ENCODE results near the gene NAA10. TPM values are rescaled to one million over a fixed set of nuclear protein-coding genes. Genes with fewer than 3 reads are reported as not detected.

Gene NAA10
- polyA plus RNA-seq, 2 of the 4 experiments (the other 2 are of a cell fraction), result 63.5 to 230 TPM

DNA sequence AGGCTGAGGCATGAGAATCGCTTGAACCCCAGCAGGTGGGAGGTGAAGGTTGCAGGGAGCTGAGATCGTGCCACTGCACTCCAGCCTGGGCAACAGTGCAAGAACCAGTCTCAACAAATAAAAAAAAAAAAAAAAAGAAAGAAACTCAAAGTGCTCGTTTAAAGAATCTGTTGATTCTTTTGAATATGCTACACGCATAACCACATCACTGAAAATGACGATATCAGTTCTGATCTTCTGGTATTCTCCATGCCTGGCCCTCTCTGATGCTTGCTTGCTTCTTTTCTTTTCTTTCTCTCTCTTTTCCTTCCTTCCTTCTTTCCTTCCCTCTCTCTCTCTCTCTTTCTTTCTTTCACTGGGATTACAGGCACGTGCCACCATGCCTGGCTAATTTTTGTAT lies 23.0 kb downstream of the NAA10 start:
- POLR2A ChIA-PET, result no interaction called here
- Histone ChIP-seq H3K4me1 (no peaks in the 10 kb centered on the region), H3K4me3 (no peak overlapping the region), H3K4me2 (no peak overlapping the region), H3K27ac (no peak overlapping the region), H3K9me3 (no peaks in the 10 kb centered on the region)
- CTCF ChIA-PET, result interaction anchor here (0.6 to 8.6 kb wide), 8 partner anchors 11 to 822 kb away, joined by 3 to 56 read pairs (median 3); no protein-coding TSS in a partner anchor
- WGBS (ENCODE audit: missing lambda C conversion rate), result 46% methylated on average over 6 of the region's 6 CpGs
- DNase-seq (ENCODE audit: low read depth in 1 of 2, low spot score in 1 of 2), result no peak
- no peak for FAIRE-seq
- no peak for ATAC-seq
- TF ChIP-seq, protein P1, sequence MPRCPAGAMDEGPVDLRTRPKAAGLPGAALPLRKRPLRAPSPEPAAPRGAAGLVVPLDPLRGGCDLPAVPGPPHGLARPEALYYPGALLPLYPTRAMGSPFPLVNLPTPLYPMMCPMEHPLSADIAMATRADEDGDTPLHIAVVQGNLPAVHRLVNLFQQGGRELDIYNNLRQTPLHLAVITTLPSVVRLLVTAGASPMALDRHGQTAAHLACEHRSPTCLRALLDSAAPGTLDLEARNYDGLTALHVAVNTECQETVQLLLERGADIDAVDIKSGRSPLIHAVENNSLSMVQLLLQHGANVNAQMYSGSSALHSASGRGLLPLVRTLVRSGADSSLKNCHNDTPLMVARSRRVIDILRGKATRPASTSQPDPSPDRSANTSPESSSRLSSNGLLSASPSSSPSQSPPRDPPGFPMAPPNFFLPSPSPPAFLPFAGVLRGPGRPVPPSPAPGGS (IDR thresholded peaks at IDR 0.05), result no peak
- TF ChIP-seq CHD2 (IDR thresholded peaks at IDR 0.05; ENCODE audit: low read length, partially characterized antibody) (no peak), HOXB13 (CRISPR knock-in tag; IDR thresholded peaks at IDR 0.05; ENCODE audit: low read depth) (no peak), POLR2A (IDR thresholded peaks at IDR 0.05; ENCODE audit: low read length) (no peak), ZC3H11A (IDR thresholded peaks at IDR 0.05) (no peak), CHD4 (IDR thresholded peaks at IDR 0.05; ENCODE audit: borderline replicate concordance) (no peak), RAD21 (conservative IDR thresholded peaks at IDR 0.05 in 1 of 2, IDR thresholded peaks at IDR 0.05 in 1 of 2) (no peak)
- TF ChIP-seq, protein P2, sequence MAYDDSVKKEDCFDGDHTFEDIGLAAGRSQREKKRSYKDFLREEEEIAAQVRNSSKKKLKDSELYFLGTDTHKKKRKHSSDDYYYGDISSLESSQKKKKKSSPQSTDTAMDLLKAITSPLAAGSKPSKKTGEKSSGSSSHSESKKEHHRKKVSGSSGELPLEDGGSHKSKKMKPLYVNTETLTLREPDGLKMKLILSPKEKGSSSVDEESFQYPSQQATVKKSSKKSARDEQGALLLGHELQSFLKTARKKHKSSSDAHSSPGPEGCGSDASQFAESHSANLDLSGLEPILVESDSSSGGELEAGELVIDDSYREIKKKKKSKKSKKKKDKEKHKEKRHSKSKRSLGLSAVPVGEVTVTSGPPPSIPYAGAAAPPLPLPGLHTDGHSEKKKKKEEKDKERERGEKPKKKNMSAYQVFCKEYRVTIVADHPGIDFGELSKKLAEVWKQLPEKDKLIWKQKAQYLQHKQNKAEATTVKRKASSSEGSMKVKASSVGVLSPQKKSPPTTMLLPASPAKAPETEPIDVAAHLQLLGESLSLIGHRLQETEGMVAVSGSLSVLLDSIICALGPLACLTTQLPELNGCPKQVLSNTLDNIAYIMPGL (CRISPR knock-in tag; IDR thresholded peaks at IDR 0.05; ENCODE audit: borderline replicate concordance), result no peak

DNA sequence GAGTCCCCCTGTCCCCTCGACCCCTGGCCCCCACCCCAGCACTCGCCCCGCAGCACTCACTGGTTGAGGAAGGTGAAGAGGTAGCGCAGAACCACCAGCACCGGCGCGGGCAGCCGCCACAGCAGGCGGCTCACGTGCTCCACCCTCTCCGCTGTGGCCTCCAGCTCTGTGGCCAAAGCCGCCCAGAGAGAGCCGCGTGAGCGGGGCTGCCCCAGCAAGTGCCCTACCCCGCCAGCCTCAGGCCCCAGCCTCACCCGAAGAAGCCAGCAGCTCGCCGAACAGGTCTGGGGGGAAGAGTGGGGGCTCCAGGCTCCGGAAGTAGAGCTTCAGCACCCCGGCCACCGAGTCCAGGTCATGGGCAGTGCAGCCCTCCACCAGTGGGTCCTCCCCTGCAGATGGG lies 24.4 kb downstream of the NAA10 start:
- no peaks in the 10 kb centered on the region for H3K4me1 ChIP-seq
- ATAC-seq (no peak), DNase-seq (ENCODE audit: low read depth in 1 of 2, low spot score in 1 of 2) (no peak), FAIRE-seq (no peak)
- POLR2A ChIA-PET, result interaction anchor here (0.8 to 1.0 kb wide), 3 partner anchors 13 to 18 kb away, joined by 3 to 5 read pairs (median 3); no protein-coding TSS in a partner anchor
- no peak for TF ChIP-seq EHMT2 (IDR thresholded peaks at IDR 0.05; ENCODE audit: low read depth)
- no peak for TF ChIP-seq RAD21 (conservative IDR thresholded peaks at IDR 0.05 in 1 of 2, IDR thresholded peaks at IDR 0.05 in 1 of 2)
- no peak for TF ChIP-seq RFX5 (IDR thresholded peaks at IDR 0.05)
- TF ChIP-seq FOXS1 (CRISPR knock-in tag; IDR thresholded peaks at IDR 0.05), result no peak
- no peak for TF ChIP-seq ZC3H11A (IDR thresholded peaks at IDR 0.05)
- no peak for TF ChIP-seq MYC (IDR thresholded peaks at IDR 0.05; ENCODE audit: borderline replicate concordance, low read length)
- TF ChIP-seq HOXA7 (CRISPR knock-in tag; IDR thresholded peaks at IDR 0.05), result no peak
- TF ChIP-seq HOXB13 (CRISPR knock-in tag; IDR thresholded peaks at IDR 0.05; ENCODE audit: low read depth), result no peak
- TF ChIP-seq CEBPB (IDR thresholded peaks at IDR 0.05), result no peak
- TF ChIP-seq MAFK (IDR thresholded peaks at IDR 0.05; ENCODE audit: partially characterized antibody), result no peak
- TF ChIP-seq, protein P2 (CRISPR knock-in tag; IDR thresholded peaks at IDR 0.05; ENCODE audit: borderline replicate concordance), result no peak
- no peak for TF ChIP-seq CHD2 (IDR thresholded peaks at IDR 0.05; ENCODE audit: low read length, partially characterized antibody)
- no peak for TF ChIP-seq TP53 (CRISPR knock-in tag; IDR thresholded peaks at IDR 0.05)
- TF ChIP-seq, protein P3, sequence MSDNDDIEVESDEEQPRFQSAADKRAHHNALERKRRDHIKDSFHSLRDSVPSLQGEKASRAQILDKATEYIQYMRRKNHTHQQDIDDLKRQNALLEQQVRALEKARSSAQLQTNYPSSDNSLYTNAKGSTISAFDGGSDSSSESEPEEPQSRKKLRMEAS (IDR thresholded peaks at IDR 0.05), result no peak
- TF ChIP-seq FOSB (CRISPR knock-in tag; IDR thresholded peaks at IDR 0.05), result no peak
- H3K4me3 ChIP-seq, result no peak overlapping the region
- H3K9me3 ChIP-seq, result no peaks in the 10 kb centered on the region
- H3K4me2 ChIP-seq, result no peak overlapping the region
- no CpG with 5 or more reads among the region's 22 CpGs for WGBS (ENCODE audit: missing lambda C conversion rate)
- CTCF ChIA-PET, result interaction anchor here (0.6 to 8.6 kb wide), 12 partner anchors 10 to 147 kb away, joined by 3 to 56 read pairs (median 3); partner anchors contain the start of gene PLXNB3
- H3K27ac ChIP-seq, result no peak overlapping the region

Measured in A549 (cell line).